Stimulated activated CD8-positive, alpha-beta memory T cell treated with anti-CD3 and anti-CD28 coated beads, Interleukin-15, amount 100 ng/mL, for 1 hour (primary cell): ENCODE measurements around the gene NR1D2.
A peak's percentile ranks its signal among the peaks of the same experiment; 100 is the strongest.

Source experiments
- DNase-seq: peaks from one replicate; pipeline ENCODE4 v3.0.0-alpha.2; 2020; ENCODE audit warnings: low read depth

NR1D2 gene

DNA sequence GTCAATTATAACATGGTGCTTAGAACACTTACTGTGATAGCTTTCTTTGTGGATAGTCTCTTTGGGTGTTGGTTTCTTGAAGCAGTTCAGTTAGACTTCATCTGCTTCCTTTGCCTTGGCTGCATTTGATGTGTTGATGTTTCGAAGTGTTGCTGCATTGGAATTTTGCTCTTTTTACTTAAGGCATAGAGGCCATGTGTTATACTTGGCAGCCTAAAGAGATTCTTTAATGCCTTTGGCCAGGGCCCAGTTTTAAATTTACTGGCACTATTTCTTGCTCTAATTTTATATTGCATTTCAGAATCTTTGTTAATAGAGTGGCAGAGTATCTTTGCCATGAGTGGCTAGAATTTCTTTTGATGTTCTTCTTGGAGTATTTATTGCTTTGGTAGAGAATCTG, 21.2 kb downstream of the NR1D2 start:
- no peak for DNase-seq

GRCh38 chr3:23968463-23969184, 23.5 kb downstream of the NR1D2 start:
- no peak for DNase-seq

DNA sequence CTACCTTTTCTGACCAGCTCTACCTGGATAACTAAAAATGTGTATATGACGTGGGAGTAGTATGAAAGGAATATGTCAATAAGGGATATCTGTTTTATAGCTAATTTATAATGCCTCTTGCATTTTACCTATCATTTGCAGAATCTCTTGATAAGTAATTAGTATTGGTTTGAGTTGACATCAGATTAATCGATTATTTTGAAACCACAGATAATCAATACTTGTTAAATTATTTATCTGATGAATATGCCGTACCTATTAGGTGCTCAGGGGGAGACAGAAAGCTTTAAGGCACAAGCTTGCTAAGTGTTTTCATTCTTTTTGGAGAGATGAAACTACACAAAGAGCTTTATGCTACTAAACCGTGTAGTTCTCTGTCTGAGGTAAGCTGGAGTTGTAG, 24.3 kb downstream of the NR1D2 start:
- no peak for DNase-seq

GRCh38 chr3:23971684-23972083, 26.6 kb downstream of the NR1D2 start:
- DNase-seq: no peak

GRCh38 chr3:23976555-23976954, 31.5 kb downstream of the NR1D2 start:
- DNase-seq: no peak

GRCh38 chr3:23979569-23979968, 34.5 kb downstream of the NR1D2 start:
- DNase-seq: no peak

DNA sequence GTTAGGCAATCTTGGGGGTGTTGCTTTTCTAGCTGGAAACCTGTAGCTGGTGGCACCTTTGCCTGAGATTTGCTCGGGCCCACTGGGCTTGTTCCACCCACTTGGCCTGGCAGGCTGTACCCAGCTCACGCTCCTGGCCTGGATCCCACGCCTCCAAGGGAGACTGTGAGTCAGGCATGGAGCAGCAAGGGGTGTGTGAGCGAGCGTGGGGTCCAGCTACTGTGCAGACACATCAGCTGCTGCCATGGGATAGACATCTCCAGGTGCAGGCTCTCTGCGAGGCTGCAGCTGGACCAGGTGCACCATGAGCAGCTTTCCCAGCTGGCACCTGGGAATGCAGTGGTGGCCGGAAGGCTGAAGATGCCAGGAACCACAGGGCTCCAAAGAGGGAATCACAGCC, 36.0 kb downstream of the NR1D2 start:
- no peak for DNase-seq

DNA sequence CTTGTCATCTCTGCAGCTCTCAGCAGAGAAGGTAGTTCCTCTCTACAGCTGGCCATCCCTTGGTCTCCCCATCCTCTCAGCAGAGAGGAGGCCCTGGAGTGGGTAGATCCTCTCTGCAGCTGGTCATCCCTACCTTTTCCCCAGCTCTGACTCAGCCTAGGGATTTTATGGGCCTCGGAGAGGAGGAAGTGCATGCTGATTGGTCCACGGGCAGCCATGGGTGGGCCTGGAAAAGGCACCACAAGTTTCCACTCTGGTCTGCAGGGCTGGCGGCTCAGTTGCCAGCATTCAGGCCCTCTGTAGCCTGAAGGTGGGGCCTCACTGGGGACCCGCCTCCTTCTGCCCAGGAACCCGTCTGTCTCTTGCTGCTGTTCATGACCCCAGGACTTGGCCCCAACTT, 36.9 kb downstream of the NR1D2 start:
- no peak for DNase-seq

GRCh38 chr3:23984934-23985333, 39.8 kb downstream of the NR1D2 start:
- no peak for DNase-seq

DNA sequence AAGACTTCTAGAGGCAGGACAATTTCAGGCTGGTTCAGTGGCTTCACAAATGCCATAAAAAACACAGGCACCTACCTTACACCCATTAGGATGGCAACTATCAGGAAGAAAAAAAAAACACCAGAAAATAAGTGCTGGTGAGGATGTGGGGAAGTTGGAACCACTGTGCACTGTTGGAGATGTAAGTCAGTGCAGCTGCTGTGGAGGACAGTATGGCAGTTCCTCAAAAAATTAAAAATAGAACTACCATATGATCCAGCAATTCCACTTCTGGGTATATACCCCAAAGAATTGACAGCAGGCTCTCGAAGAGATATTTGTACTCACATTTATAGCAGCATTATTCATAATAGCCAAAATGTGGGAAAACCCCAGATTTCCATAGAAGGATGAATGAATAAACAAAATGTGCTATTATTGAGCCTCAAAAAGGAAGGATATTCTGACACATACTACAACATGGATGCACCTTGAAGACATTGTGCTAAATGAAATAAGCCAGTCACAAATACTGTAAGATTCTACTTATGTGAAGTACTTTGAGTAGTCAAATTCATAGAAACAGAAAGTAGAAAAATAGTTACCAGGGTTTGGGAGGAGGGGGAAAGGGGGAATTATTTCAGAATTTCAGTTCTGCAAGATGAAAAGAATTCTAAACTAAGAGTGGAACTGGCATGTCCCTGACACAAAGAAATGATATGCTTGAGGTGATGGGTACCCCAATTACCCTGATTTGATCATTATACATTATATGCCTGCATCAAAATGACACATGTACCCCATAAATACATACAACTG, 40.9 kb downstream of the NR1D2 start:
- no peak for DNase-seq

GRCh38 chr3:23987356-23987755, 42.3 kb downstream of the NR1D2 start:
- DNase-seq: no peak

GRCh38 chr3:23991306-23991682, 46.2 kb downstream of the NR1D2 start:
- no peak for DNase-seq

DNA sequence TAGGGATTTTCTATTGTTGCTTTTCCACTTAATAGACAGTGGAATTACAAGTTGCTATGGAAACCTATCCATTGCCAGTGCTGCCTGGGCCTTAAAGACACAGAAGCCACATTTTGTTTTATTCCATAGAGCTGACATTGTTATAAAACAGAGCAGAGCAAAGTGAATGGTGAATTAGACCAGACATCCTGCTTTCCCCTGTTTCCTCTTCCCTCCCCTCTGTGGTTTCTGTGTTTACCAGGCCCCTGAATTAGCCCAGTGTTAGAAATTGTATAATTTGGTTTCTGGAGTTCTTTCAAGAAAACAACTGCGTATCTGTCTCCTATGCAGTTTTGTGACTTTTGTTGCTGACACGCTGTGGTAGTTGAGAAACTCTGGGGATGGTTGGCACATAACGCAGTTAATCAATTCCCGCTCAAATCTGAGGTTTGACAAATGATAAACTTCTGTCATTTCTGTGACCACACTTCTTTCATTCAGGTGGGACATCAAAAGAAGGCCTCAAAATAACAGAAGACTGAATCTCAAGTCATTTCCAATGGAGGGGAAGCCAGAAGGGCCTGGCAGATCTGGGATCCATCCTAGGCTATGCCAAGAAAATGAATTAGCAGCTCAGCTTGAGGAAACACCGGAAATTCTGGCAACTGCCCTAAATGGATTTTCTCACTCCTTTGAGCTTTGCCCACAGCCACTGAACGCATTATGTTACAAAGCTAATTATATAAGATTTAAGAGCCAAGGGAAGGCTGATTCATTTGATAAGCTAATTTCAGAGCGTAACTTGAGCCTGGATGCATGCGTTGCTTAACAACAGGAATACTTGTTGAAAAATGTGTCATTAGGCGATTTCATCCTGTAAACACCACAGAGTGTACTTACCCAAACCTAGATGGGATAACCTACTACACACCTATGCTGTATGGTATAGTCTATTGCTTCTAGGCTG, 46.9 kb downstream of the NR1D2 start:
- no peak for DNase-seq

DNA sequence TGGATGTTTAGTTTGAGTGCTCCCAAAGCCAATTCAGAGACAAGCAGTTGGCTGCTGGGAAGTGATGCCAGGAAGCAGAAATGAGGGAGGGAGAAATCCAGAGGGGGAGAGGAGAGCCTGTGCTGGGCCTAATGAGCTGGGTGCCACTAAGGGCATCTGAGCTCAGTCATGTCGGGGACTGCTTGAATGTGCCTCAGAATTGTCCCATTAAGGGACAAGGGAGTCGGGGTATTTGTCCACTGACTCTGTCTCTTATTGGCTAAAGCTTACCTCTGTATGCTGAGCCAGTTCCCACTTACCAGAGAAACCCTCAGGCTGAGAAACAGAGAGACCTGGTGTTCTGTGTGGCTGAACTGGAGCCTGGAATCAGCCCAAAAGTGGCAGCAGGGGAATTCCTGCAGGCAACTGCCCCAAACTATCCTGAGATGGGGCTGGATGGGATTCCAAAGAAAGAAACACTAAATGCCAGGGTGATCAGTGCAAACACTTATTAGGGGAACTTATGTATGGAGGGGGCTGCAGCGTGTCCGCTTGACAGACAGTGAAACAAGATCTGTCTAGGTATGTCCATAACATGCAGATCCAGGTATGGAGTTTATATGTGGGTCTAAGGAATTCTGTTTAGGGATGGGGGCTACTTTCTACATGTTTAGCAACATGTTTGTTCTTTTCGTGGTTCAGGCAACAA, 48.6 kb downstream of the NR1D2 start:
- DNase-seq: no peak

- no peak for DNase-seq
These were observed 49.1 kb downstream of the NR1D2 start for GRCh38 chr3:23994244-23994569.

- DNase-seq: no peak
These were observed 50.1 kb downstream of the NR1D2 start for GRCh38 chr3:23995219-23995618.

DNA sequence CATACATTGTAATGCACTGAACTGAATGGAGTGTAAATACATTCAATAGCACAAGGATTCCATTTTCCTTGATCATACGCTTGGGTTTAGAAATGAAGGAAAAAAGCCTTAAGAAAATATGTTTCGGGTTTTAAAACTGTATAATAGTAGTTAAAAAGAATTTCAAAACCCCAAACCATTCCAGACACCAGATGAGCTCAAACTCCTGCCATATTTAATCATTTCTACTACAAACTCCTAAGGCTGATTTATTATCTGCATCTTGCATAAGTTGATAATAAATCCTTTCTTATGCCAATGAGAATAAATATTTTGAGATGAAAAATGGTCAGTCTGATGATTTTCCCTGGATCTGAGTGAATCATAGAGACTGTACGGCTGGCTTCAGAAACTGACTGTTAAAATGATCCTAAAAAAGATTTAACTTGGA, 51.0 kb downstream of the NR1D2 start:
- no peak for DNase-seq

- peak; percentile 24 for DNase-seq
These were observed 54.0 kb downstream of the NR1D2 start for GRCh38 chr3:23999012-23999641.

GRCh38 chr3:24002129-24002528, 57.0 kb downstream of the NR1D2 start:
- DNase-seq: no peak

GRCh38 chr3:24003466-24003865, 58.4 kb downstream of the NR1D2 start:
- DNase-seq: no peak

- DNase-seq: no peak
These were observed 59.3 kb downstream of the NR1D2 start for GRCh38 chr3:24004171-24004938.
